WTC11 (cell line): ENCODE results near the gene LYRM2. TPM values are rescaled to one million over a fixed set of nuclear protein-coding genes. Genes with fewer than 3 reads are reported as not detected.

ENCODE experiments used
- ATAC-seq: fragments of 200-7000 bp; cut with Tn5 transposase; 2 replicates; pipeline ENCODE4 v1.10.0; 2021; ENCODE audit warnings: mild to moderate bottlenecking, moderate library complexity
- CTCF ChIA-PET: fragments of 300-600 bp; sonication (Branson Sonifier 250); formaldehyde crosslinking; loops from one replicate; lab custom pipeline; 2021; ENCODE audit warnings: antibody characterized with exemption; lab: Charles Lee
- POLR2A ChIA-PET: fragments of 350-600 bp; sonication (Branson Sonifier 250); formaldehyde crosslinking; loops from one replicate; lab custom pipeline; 2021; ENCODE audit warnings: antibody characterized with exemption; lab: Charles Lee
- DNase-seq: peaks from one replicate; pipeline ENCODE4 v3.0.0; 2021; ENCODE audit warnings: low spot score
- H3K27ac Mint-ChIP-seq: 2 replicates; pipeline ENCODE4 v1.8.0; 2021; ENCODE audit warnings: mixed read lengths
- H3K27me3 Mint-ChIP-seq: 2 replicates; pipeline ENCODE4 v1.8.0; 2021; ENCODE audit warnings: low read depth, mild to moderate bottlenecking, moderate library complexity, mixed read lengths
- H3K36me3 Mint-ChIP-seq: 2 replicates; pipeline ENCODE4 v1.8.0; 2021; ENCODE audit warnings: mixed read lengths
- H3K4me1 Mint-ChIP-seq: 2 replicates; pipeline ENCODE4 v1.8.0; 2022; ENCODE audit warnings: mixed read lengths
- H3K4me3 Mint-ChIP-seq: 2 replicates; pipeline ENCODE4 v1.8.0; 2021; ENCODE audit warnings: mild to moderate bottlenecking, moderate library complexity, mixed read lengths
- H3K9me3 Mint-ChIP-seq: 2 replicates; pipeline ENCODE4 v1.8.0; 2021; ENCODE audit warnings: mixed read lengths
- ATF1 ChIP-seq: sonication (generic); formaldehyde crosslinking; IDR thresholded peaks from 2 replicates; pipeline ENCODE4 v1.8.1; 2023; ENCODE audit warnings: mild to moderate bottlenecking, moderate library complexity, missing genetic modification reagents
- ETV6 ChIP-seq: sonication (generic); formaldehyde crosslinking; IDR thresholded peaks from 2 replicates; pipeline ENCODE4 v1.8.1; 2022; ENCODE audit warnings: mild to moderate bottlenecking, missing genetic modification reagents
- FOXJ3 ChIP-seq: sonication (generic); formaldehyde crosslinking; IDR thresholded peaks from 2 replicates; pipeline ENCODE4 v1.9.0; 2021; ENCODE audit warnings: missing genetic modification reagents, mild to moderate bottlenecking, borderline replicate concordance
- FOXK1 ChIP-seq: sonication (generic); formaldehyde crosslinking; IDR thresholded peaks from 2 replicates; pipeline ENCODE4 v1.8.0; 2022; ENCODE audit warnings: mild to moderate bottlenecking, moderate library complexity, missing genetic modification reagents
- FOXP1 ChIP-seq: sonication (generic); formaldehyde crosslinking; IDR thresholded peaks from 2 replicates; pipeline ENCODE4 v1.8.0; 2022; ENCODE audit warnings: missing genetic modification reagents, mild to moderate bottlenecking, moderate library complexity, borderline replicate concordance
- IRF2 ChIP-seq: sonication (generic); formaldehyde crosslinking; IDR thresholded peaks from 2 replicates; pipeline ENCODE4 v1.8.0; 2022; ENCODE audit warnings: low read depth, missing genetic modification reagents, borderline replicate concordance
- MYBL2 ChIP-seq: sonication (generic); formaldehyde crosslinking; IDR thresholded peaks from 2 replicates; pipeline ENCODE4 v1.8.1; 2023; ENCODE audit warnings: mild to moderate bottlenecking, moderate library complexity, missing genetic modification reagents
- NFATC4 ChIP-seq: fragments of 250-450 bp; sonication (Bioruptor Pico); IDR thresholded peaks from 2 replicates; pipeline ENCODE4 v1.9.0; 2021; ENCODE audit warnings: mild to moderate bottlenecking
- OVOL2 ChIP-seq: fragments of 250-450 bp; sonication (Bioruptor Pico); IDR thresholded peaks from 2 replicates; pipeline ENCODE4 v1.9.0; 2021; ENCODE audit warnings: mild to moderate bottlenecking, borderline replicate concordance
- PRRX2 ChIP-seq: fragments of 250-450 bp; sonication (Bioruptor Pico); IDR thresholded peaks from 2 replicates; pipeline ENCODE4 v1.8.0; 2021; ENCODE audit warnings: mild to moderate bottlenecking
- SOX15 ChIP-seq: fragments of 250-450 bp; sonication (Bioruptor Pico); IDR thresholded peaks from 2 replicates; pipeline ENCODE4 v1.9.0; 2021; ENCODE audit warnings: mild to moderate bottlenecking
- SP1 ChIP-seq: sonication (generic); formaldehyde crosslinking; conservative IDR thresholded peaks from 2 replicates; pipeline ENCODE4 v1.8.1; 2022; ENCODE audit warnings: missing genetic modification reagents
- TCF7 ChIP-seq: sonication (generic); formaldehyde crosslinking; IDR thresholded peaks from 2 replicates; pipeline ENCODE4 v1.8.0; 2022; ENCODE audit warnings: mild to moderate bottlenecking, low read depth, missing genetic modification reagents, moderate library complexity
- ZBTB21 ChIP-seq: sonication (generic); formaldehyde crosslinking; IDR thresholded peaks from 2 replicates; pipeline ENCODE4 v1.8.1; 2023; ENCODE audit warnings: mild to moderate bottlenecking, missing genetic modification reagents, borderline replicate concordance
- ZNF219 ChIP-seq: sonication (generic); formaldehyde crosslinking; IDR thresholded peaks from 2 replicates; pipeline ENCODE4 v1.8.0; 2023; ENCODE audit warnings: missing genetic modification reagents, mild to moderate bottlenecking, borderline replicate concordance
- ZNF232 ChIP-seq: sonication (generic); formaldehyde crosslinking; IDR thresholded peaks from 2 replicates; pipeline ENCODE4 v1.8.0; 2022; ENCODE audit warnings: mild to moderate bottlenecking, missing genetic modification reagents
- ZNF263 ChIP-seq: sonication (generic); formaldehyde crosslinking; IDR thresholded peaks from 2 replicates; pipeline ENCODE4 v1.8.1; 2022; ENCODE audit warnings: low read depth, mild to moderate bottlenecking, moderate library complexity, missing genetic modification reagents
- ZNF671 ChIP-seq: fragments of 250-450 bp; sonication (Bioruptor Pico); IDR thresholded peaks from 2 replicates; pipeline ENCODE4 v1.8.0; 2021; ENCODE audit warnings: mild to moderate bottlenecking
- total RNA-seq: library from RNA; stranded (reverse); gene quantifications from 3 replicates; pipeline ENCODE4 v1.2.3, GENCODE V29; 2021
- TF ChIP-seq, protein P1 (sequence below): sonication (generic); formaldehyde crosslinking; IDR thresholded peaks from 2 replicates; pipeline ENCODE4 v1.8.0; 2023; ENCODE audit warnings: missing genetic modification reagents
- TF ChIP-seq, protein P2 (sequence below): sonication (generic); formaldehyde crosslinking; IDR thresholded peaks from 2 replicates; pipeline ENCODE4 v1.8.0; 2022; ENCODE audit warnings: mild to moderate bottlenecking, missing genetic modification reagents
- TF ChIP-seq, protein P3 (sequence below): fragments of 200-600 bp; IDR thresholded peaks from 2 replicates; pipeline ENCODE4 v1.8.0; 2022; ENCODE audit warnings: antibody characterized with exemption
- TF ChIP-seq, protein P4 (sequence below): sonication (generic); formaldehyde crosslinking; IDR thresholded peaks from 2 replicates; pipeline ENCODE4 v1.8.1; 2022; ENCODE audit warnings: low read depth, missing genetic modification reagents, borderline replicate concordance
- TF ChIP-seq, protein P5 (sequence below): fragments of 250-450 bp; sonication (Bioruptor Pico); IDR thresholded peaks from 2 replicates; pipeline ENCODE4 v1.9.0; 2021; ENCODE audit warnings: moderate library complexity, mild to moderate bottlenecking, inconsistent platforms, borderline replicate concordance
- TF ChIP-seq, protein P6 (sequence below): sonication (generic); formaldehyde crosslinking; IDR thresholded peaks from 2 replicates; pipeline ENCODE4 v1.8.1; 2023; ENCODE audit warnings: mild to moderate bottlenecking, missing genetic modification reagents, moderate library complexity
- TF ChIP-seq, protein P7 (sequence below): fragments of 250-450 bp; sonication (Bioruptor Pico); IDR thresholded peaks from 2 replicates; pipeline ENCODE4 v1.9.0; 2021; ENCODE audit warnings: mild to moderate bottlenecking

Gene LYRM2
- total RNA-seq, 1 experiment from 2014 or later = 22.2 TPM

DNA sequence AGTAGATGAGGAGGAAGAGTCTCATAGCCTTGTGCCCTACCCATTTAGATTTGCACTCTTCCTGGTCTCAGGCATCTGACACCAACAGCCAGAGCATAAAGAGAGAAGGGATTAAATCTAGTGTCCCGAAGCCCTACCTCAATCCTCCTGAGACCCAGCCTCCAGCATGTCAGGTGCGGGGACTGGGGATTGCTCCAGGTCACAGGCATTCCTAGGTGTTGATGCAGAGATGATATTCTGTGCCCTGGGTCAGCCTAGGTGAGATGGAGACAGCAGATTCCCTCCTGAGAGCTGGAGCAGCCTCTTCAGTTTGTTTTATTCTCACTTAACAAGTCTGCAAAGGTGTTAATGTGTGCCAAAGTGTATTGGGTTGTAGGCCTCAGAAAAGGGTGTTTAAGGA is 115.8 kb downstream of the LYRM2 start (continued):
- TF ChIP-seq, protein P1, sequence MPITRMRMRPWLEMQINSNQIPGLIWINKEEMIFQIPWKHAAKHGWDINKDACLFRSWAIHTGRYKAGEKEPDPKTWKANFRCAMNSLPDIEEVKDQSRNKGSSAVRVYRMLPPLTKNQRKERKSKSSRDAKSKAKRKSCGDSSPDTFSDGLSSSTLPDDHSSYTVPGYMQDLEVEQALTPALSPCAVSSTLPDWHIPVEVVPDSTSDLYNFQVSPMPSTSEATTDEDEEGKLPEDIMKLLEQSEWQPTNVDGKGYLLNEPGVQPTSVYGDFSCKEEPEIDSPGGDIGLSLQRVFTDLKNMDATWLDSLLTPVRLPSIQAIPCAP (CRISPR knock-in tag) = no peak
- TF ChIP-seq, protein P2, sequence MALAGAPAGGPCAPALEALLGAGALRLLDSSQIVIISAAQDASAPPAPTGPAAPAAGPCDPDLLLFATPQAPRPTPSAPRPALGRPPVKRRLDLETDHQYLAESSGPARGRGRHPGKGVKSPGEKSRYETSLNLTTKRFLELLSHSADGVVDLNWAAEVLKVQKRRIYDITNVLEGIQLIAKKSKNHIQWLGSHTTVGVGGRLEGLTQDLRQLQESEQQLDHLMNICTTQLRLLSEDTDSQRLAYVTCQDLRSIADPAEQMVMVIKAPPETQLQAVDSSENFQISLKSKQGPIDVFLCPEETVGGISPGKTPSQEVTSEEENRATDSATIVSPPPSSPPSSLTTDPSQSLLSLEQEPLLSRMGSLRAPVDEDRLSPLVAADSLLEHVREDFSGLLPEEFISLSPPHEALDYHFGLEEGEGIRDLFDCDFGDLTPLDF (CRISPR knock-in tag) = no peak
- TF ChIP-seq ZNF219 (CRISPR knock-in tag) = no peak
- TF ChIP-seq, protein P3, sequence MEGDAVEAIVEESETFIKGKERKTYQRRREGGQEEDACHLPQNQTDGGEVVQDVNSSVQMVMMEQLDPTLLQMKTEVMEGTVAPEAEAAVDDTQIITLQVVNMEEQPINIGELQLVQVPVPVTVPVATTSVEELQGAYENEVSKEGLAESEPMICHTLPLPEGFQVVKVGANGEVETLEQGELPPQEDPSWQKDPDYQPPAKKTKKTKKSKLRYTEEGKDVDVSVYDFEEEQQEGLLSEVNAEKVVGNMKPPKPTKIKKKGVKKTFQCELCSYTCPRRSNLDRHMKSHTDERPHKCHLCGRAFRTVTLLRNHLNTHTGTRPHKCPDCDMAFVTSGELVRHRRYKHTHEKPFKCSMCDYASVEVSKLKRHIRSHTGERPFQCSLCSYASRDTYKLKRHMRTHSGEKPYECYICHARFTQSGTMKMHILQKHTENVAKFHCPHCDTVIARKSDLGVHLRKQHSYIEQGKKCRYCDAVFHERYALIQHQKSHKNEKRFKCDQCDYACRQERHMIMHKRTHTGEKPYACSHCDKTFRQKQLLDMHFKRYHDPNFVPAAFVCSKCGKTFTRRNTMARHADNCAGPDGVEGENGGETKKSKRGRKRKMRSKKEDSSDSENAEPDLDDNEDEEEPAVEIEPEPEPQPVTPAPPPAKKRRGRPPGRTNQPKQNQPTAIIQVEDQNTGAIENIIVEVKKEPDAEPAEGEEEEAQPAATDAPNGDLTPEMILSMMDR = no peak
- TF ChIP-seq TCF7 (CRISPR knock-in tag) = no peak
- TF ChIP-seq FOXK1 (CRISPR knock-in tag) = no peak

DNA sequence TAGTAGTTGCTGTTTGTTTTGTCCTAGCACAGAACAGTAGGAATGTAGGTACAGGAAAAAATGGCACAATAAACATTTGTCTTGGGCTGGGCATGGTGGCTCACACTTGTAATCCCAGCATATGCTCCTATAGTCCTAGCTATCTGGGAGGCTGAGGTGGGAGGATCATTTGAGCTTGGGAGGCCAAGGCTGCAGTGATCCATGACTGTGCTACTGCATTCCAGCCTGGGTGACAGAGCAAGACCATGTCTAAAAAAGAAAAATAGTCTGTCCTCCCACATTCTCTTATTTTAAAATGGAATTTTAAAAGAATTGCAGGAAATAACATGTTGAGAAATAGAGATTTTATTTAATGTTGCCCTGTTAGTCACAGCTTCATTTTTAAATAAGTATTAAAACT is 117.8 kb downstream of the LYRM2 start:
- Mint-ChIP-seq H3K27ac (no peak overlapping the region), H3K36me3 (no peaks in the 10 kb centered on the region), H3K9me3 (no peaks in the 10 kb centered on the region)

DNA sequence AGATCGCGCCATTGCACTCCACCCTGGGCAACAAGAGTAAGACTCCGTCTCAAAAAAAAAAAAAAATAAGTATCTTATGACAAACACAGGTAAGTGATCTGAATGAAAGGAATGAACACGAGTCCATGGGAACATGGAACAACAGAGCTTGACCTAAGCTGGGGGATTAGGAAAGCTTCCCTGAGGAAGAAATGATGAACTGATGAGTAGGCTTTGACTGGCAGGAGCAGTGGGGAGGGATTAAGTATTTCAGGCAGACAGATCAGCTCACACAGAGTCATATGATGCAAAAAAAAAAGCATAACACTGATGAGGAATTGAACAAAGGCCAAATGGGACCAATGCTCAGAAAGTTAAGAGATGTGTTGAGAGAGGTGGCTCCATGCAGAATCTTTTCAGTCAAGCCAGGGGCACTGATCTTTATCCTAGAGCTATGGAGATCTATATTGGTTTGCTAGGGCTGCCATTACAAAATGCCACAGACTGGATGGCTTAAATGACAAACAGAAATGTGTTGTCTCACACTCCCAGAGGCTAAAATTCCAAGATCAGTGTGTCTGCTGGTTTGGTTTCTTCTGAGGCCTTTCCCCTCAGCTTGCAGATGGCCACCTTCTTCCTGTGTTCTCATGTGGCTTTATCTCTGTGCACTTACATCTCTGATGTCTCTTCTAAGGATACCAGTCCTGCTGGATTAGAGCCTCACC is 120.0 kb downstream of the LYRM2 start:
- ChIA-PET CTCF (interaction anchor here (0.7 kb wide), 1 partner anchor 86 kb away, joined by 3 read pairs; the partner anchor contains the start of gene ANKRD6), POLR2A (no interaction called here)
- no peaks in the 10 kb centered on the region; the same call in 1 of the 2 replicates for H3K27me3 Mint-ChIP-seq
- ATAC-seq (no peak), DNase-seq (no peak)
- no peaks in the 10 kb centered on the region for H3K9me3 Mint-ChIP-seq
- H3K27ac Mint-ChIP-seq = no peak overlapping the region
- no peak overlapping the region for H3K4me3 Mint-ChIP-seq
- H3K4me1 Mint-ChIP-seq = no peaks in the 10 kb centered on the region
- H3K36me3 Mint-ChIP-seq = no peaks in the 10 kb centered on the region
- TF ChIP-seq ZNF671 (no peak), PRRX2 (CRISPR knock-in tag) (no peak), NFATC4 (no peak), OVOL2 (no peak), SP1 (no peak), ETV6 (CRISPR knock-in tag) (no peak), ATF1 (no peak)
- TF ChIP-seq, protein P2 (CRISPR knock-in tag) = no peak
- TF ChIP-seq, protein P4, sequence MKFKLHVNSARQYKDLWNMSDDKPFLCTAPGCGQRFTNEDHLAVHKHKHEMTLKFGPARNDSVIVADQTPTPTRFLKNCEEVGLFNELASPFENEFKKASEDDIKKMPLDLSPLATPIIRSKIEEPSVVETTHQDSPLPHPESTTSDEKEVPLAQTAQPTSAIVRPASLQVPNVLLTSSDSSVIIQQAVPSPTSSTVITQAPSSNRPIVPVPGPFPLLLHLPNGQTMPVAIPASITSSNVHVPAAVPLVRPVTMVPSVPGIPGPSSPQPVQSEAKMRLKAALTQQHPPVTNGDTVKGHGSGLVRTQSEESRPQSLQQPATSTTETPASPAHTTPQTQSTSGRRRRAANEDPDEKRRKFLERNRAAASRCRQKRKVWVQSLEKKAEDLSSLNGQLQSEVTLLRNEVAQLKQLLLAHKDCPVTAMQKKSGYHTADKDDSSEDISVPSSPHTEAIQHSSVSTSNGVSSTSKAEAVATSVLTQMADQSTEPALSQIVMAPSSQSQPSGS (CRISPR knock-in tag) = no peak

More for the DNA sequence above, 117.8 kb downstream of the LYRM2 start:
- ChIA-PET CTCF (no interaction called here), POLR2A (no interaction called here)
- DNase-seq (no peak), ATAC-seq (no peak)
- no peak for TF ChIP-seq ZNF232 (CRISPR knock-in tag)
- TF ChIP-seq MYBL2 = no peak
- no peak for TF ChIP-seq SP1
- TF ChIP-seq FOXJ3 (CRISPR knock-in tag) = no peak
- TF ChIP-seq, protein P5, sequence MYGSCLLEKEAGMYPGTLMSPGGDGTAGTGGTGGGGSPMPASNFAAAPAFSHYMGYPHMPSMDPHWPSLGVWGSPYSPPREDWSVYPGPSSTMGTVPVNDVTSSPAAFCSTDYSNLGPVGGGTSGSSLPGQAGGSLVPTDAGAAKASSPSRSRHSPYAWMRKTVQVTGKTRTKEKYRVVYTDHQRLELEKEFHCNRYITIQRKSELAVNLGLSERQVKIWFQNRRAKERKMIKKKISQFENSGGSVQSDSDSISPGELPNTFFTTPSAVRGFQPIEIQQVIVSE (CRISPR knock-in tag) = no peak
- no peak for TF ChIP-seq ZBTB21 (CRISPR knock-in tag)
- TF ChIP-seq ZNF263 (CRISPR knock-in tag) = no peak
- no peak for TF ChIP-seq IRF2
- no peak for TF ChIP-seq ATF1
- no peak for TF ChIP-seq SOX15 (CRISPR knock-in tag)
- TF ChIP-seq ETV6 (CRISPR knock-in tag) = no peak
- TF ChIP-seq FOXP1 (CRISPR knock-in tag) = no peak
- TF ChIP-seq, protein P6, sequence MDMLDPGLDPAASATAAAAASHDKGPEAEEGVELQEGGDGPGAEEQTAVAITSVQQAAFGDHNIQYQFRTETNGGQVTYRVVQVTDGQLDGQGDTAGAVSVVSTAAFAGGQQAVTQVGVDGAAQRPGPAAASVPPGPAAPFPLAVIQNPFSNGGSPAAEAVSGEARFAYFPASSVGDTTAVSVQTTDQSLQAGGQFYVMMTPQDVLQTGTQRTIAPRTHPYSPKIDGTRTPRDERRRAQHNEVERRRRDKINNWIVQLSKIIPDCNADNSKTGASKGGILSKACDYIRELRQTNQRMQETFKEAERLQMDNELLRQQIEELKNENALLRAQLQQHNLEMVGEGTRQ (CRISPR knock-in tag) = no peak
- TF ChIP-seq, protein P7, sequence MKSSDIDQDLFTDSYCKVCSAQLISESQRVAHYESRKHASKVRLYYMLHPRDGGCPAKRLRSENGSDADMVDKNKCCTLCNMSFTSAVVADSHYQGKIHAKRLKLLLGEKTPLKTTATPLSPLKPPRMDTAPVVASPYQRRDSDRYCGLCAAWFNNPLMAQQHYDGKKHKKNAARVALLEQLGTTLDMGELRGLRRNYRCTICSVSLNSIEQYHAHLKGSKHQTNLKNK (CRISPR knock-in tag) = no peak
- Mint-ChIP-seq H3K4me1 (no peaks in the 10 kb centered on the region), H3K27me3 (no peaks in the 10 kb centered on the region; the same call in 1 of the 2 replicates), H3K4me3 (no peak overlapping the region)
